Measurements from ENCODE around the gene SSC4D.
A peak's percentile ranks its signal among the peaks of the same experiment; 100 is the strongest.
"Not testable (repeated sequence)": the region's sequence is repeated elsewhere in the genome, so short reads cannot be mapped to it uniquely, and the experiment has no call there.

The SSC4D gene

DNA sequence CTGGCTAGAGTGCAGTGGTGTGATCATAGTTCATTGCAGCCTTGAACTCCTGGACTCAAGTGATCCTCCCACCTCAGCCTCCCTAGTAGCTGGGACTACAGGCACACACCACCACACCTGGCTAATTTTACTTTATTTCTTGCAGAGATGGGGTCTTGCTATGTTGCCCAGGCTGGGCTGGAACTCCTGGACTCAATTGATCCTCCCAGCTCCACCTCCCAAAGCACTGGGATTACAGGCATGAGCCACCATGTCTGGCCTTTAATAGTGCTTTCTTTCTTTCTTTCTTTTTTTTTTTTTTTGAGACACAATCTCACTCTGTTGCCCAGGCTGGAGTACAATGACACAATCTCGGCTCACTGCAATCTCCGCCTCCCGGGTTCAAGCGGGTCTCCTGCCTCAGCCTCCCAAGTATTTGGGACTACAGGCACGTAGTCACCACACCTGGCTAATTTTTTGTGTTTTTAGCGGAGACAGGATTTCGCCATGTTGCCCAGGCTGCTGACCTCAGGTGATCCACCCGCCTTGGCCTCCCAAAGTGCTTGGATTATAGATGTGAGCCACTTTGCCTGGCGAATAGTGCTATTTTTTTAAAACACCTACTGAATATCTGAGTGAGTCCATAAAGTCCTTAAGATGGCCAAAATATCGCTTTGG lies 8.3 kb upstream of the SSC4D start:
- not testable (repeated sequence) for DNase-seq

GRCh38 chr7:76412249-76412648 lies 2.8 kb upstream of the SSC4D start:
- no peak for DNase-seq

DNA sequence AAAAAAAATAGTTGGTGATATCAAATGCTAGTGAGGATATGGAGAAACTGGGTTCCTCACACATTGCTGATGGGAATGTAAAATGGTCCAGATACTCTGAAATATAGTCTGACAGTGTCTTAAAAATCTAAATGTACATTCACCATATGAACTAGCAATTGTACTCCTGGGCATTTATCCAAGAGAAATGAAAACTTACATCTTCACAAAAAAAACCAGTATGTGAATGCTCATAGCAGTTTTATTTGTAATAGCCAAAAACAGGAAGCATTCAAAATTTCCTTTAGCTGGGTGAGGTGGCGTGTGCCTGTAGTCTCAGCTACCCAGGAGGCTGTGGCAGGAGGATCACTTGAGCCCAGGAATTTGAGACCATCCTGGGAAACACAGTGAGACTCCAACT lies 2.1 kb upstream of the SSC4D start:
- DNase-seq = no peak

GRCh38 chr7:76408121-76408560 lies 1.4 kb downstream of the SSC4D start:
- DNase-seq = no peak

DNA sequence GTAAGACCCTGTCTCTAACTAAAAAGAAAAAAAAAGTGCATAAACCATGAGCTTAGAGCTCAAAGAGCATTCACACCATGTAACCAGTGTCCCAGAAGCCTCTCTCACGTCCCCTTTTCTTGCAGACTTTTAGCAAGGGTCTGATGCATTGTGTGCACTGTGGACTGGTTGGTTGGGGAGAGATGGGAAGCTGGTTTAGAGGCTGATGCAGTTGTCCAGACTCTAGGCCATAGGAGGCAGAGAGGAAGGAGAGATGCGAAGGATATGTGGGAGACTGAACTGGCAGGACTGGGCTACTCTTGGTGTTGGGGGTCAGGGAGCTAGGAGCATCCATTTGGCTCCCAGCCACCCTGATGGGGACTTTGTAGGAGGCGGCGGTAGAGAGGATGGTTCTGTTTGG lies 1.8 kb downstream of the SSC4D start:
- DNase-seq = no peak

GRCh38 chr7:76405738-76406137 lies 3.8 kb downstream of the SSC4D start:
- no peak for DNase-seq

DNA sequence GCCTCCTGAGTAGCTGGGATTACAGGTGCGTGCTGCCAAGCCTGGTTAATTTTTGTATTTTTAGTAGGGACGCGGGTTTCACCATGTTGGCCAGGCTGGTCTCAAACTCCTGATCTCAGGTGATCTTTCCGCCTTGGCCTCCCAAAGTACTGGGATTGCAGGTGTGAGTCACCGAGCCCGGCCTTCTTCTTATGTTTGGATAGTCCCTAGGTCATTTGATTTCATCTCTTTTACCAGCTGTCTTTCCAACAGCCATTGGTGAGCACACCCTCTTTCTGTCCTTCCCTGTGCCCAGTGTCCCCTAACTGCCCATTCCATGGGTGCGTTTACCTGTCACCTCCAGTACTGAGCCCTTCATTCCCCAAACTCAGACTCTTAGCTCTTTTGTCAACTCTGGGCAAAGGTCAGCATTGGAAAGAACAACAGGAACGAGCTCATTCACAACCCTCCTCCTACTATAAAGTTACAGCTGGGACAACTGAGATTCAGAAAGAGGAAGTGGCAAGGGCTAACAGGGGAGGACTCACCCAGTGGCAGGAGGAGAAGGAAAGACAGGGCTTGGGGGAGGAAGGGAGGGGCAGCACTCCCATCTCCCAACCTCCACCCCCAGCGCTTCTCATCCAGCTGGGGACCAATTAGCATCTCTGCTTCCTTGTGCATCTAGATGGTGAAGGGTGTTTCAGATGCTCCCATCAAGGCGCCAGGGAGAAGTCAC lies 5.6 kb downstream of the SSC4D start:
- DNase-seq = no peak

DNA sequence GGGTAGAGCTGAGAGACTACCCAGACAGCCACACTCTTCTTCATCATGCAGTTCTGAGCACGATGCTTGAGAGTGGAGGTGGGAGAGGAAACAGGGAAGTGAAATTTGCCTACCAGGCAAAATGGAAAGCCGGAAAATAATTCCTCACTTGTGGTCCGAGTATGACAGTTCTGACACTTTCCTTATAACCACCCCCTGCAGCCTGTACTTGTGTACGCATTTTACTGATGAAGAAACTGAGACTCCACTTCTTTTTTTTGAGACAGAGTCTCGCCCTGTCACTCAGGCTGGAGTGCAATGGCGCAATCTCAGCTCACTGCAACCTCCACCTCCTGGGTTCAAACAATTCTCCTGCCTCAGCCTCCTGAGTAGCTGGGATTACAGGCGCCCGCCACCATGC lies 6.4 kb downstream of the SSC4D start:
- not testable (repeated sequence) for DNase-seq

GRCh38 chr7:76400248-76400647 lies 9.2 kb downstream of the SSC4D start:
- no peak for DNase-seq

GRCh38 chr7:76397409-76398183 lies 11.9 kb downstream of the SSC4D start:
- no peak for DNase-seq

DNA sequence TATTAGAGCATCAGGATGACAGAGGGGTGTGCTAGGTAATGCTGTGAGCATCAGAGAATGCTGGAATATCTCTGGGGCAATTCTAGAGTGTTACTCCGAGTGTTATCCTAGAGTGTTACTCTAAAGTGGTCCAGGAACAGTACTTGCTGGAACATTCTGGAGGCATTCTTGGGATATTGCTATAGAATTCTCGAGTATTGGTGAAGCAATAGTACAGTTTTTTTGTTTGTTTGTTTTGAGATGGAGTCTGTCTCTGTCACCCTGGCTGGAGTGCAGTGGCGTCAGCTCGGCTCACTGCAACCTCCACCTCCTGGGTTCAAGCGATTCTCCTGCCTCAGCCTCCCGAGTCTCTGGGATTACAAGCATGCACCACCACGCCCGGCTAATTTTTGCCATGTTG lies 12.6 kb downstream of the SSC4D start:
- no peak for DNase-seq

DNA sequence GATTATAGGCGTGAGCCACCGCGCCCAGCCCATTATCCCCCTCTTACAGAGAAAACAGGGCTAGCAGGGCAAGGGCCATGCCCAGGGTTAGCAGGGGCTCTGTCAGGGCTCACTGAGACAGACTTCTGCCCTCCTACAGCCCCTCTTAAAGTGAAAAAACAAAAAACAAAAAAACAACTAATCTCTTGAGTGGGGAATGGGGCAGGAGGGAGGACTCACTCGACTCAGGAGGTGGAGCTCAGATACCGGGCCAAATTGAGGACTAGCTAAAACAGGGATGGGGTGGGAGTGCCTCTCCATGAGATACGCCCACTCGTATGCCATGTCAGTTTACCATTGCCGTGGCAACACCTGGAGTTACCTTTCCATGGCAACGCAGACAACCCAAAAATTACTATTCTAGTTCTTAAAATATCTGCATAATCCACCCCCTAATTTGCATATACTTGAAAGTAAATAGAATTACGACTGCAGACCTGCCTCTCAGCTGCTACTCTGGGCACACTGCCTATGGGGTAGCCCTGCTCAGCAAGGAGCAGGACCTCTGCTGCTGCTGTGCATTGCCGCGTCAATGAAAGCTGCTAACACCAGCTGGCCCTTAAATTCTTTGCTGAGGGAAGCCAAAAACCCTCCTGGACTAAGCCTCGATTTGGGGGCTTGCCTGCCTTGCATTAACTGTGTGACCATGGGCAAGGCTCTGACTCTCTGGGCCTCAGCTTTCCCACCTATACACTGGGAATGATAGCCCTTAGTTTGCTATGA lies 13.4 kb downstream of the SSC4D start:
- DNase-seq = no peak

- DNase-seq = not testable (repeated sequence)
Measured at GRCh38 chr7:76395605-76395964, 13.9 kb downstream of the SSC4D start.

DNA sequence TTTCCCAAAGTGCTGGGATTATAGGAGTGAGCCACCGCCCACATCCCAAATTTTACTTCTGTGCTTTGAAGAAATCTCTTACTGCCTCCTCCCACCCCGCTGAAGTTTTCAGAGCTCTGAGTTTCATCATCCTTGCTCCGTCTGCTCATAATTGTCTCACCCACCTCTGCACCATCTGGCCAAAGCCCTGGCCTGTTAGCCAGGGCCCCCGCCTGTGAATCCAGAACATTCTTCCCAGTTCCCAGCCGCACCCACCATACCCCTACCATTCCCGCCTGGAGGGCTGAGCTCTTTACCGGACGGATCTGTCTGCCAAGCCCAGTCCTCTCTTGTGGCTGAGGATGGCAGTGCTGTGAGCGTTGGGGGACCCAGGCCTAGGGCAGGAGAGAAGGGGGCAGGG lies 14.5 kb downstream of the SSC4D start:
- no peak for DNase-seq

- DNase-seq = peak; percentile 30
Measured at GRCh38 chr7:76393116-76394031, 16.1 kb downstream of the SSC4D start.

GRCh38 chr7:76392531-76393115 lies 16.9 kb downstream of the SSC4D start:
- no peak for DNase-seq

- DNase-seq = no peak
Measured at GRCh38 chr7:76390092-76390491, 19.4 kb downstream of the SSC4D start.

DNA sequence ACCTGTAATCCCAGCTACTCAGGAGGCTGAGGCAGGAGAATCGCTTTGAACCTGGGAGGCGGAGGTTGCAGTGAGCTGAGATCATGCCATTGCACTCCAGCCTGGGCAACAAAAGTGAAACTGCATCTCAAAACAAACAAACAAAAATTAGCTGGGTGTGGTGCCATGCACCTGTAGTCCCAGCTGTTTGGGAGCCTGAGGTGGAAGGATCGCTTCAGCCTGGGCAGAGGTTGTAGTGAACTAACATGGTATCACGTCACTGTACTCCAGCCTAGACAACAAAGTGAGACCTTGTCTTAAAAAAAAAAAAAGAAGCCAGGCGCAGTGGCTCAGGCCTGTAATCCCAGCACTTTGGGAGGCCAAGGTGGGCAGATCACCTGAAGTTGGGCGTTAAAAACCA lies 21.7 kb downstream of the SSC4D start:
- not testable (repeated sequence) for DNase-seq

DNA sequence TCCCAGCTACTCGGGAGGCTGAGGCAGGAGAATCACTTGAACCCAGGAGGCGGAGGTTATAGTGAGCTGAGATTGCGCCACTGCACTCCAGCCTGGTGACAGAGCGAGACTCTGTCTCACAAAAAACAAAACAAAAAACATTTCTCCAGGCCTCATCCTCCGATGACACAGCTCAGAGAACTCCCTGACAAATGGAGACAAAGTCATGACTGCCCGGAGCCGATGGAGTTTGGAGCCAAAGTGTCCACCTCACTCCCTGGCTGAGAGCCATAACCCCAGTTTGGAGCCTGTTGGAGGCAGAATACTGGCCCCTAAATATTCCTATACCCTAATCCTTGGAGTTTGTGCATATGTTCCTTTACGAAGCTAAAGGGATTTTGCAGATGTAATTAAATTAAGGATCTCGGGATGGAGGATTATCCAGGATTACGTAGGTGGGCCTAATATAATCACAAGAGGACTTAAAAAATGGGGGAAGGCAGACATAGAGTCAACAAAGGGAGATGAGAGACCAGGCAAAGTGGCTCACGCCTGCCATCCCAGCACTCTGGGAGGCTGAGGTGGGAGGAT lies 22.7 kb downstream of the SSC4D start:
- no peak for DNase-seq

DNA sequence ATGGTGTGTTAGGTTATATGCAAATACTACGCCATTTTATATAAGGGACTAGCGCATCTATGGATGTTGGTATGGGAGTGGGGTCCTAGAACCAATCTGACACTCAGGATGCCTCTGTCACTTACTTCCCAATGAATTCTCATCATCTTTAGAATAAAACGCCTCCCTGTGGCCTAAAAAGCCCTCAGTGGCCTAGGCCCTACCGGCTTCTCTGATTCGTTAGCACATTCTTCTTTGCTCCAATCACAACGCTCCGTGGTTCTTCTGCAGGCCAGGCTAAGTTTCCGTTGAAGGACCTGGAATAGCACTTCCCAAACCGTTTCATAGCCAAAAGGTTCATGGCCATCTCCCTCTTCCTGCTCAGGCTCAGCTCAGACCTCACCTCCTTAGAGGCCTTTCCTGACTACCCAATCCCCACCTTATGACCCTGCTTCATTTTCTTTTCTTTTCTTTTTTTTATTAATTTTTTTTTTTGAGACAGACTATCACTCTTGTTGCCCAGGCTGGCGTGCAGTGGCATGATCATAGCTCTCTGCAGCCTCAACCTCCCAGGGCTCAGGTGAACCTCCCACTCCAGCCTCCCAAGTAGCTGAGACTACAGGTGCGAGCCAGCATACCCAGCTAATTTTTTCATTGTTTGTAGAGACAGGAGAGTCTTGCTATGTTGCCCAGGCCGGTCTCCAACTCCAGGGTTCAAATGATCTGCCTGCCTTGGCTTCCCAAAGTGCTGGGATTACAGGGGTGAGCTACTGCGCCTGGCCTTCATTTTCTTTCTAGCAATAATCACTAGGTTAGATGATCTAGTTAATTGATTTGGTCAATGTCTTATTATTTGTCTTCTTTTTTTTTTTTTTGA lies 26.2 kb downstream of the SSC4D start:
- no peak for DNase-seq

All from cortex of kidney (tissue), 1 donor.